ENCODE data around the gene ST8SIA2.

The ST8SIA2 gene

DNA sequence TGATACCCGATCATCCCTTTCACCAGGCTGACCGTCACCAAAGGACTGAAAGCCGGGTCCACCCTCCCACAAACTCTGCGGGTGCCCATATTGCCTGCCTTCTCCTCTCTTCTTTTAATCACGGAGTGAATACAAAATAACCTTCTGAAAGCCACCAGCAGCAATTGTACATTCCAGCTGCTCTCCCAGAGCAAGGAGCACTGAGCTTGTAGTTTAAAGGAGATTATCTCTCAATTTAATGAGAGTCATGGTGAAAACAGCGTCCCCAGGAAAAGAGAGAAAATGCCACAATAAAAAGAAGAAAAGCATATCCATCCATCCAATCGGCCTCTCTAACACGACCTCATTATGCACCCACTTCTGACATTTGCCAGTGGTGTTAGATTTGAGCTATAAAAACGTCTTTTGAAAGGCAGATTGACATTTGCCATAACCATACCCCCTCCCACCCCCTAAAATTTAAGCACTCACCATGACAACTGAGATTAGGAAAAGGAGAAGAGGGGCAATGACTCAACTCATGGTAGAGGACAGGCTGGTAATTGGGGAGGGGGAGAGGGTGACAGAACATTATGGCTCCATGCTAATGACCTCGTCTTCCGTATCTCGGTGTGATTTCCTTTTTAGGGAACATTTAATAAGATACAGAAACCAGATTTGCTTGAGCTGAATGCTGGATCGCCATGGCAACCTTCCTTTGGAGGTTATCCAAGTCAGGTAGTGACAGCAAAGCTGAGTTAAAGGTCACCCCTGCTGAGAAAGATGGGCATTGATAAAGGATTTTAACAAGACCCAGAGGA, 106.2 kb downstream of the ST8SIA2 start:
- DNase-seq: no peak

DNA sequence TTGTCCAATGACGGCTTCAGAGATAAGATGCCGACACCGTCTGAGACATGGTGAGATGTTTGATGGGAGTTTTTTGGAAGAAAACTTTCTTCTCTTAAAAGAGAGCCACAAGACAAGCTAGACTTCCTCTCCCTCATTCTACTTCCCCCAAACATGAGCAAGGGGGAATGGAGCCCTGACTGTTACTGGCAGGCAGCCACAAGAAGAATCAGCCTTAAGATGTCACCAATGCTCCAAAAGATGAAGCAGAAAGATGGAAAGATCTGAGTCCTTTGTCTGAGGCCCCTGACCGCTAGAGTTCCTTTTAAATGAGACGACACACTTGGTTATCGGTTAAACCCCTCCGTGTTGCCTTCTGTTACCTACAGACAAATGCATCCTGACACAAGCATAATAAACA, 108.7 kb downstream of the ST8SIA2 start:
- no peak for DNase-seq

DNA sequence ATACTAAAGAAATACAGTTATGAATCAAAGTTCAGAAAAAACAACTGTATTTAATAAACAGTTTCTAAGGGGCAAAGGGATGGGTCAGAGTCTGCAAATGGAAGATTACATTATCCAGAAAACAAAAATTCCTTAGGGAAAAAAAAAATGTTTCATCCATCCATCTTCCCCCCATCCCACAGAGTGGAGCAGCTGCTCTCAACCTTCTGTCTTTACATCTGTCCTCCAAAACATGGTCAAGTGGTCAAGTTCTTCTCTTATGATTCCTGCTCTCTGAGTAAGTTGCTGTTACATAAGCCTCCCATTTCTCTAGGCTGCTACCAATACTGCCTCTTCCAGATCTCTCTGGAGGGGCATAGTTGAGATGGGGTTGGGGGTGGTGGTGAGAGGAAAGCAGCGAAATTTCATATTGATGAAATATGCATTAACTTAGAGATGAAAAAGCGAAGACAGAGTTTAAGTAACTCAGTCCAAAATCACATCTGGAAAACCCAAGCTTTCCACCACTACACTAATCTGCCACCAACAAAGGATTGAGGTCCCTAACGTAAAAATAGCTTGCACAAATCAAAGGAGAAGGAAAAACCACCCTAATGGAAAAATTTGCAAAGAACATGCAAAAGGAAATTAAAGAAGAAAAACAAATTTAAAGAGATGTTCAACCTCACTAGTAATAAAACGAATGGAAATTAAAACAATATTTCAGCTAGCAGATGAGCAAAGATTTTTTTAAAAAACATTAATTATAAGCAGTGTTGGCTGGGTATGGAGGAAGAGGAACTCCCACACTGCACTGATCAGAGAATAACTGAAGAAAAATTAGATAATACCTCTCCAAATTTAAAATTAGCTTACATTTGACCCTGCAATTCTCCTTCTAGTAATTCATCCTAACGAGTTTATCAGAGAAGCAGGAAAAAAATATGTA, 109.5 kb downstream of the ST8SIA2 start:
- DNase-seq: no peak

DNA sequence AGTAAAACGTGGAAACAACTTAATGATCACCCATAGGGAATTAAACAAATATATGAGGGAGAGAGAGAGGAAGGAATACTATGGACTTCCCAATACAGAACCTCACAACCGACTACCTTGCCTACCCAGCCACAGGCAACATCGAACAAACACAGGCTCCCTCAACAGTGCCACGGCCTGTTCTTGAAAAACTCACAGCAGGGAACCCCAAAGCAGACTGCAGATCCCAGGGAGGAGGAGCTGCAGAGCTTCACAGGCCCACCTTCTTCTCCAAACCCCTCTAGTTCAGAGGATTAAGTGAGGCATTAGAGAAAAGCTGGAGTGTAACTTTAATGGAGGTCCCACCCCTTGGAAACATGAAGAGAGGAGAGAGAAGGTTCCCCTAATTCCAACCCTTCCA, 110.2 kb downstream of the ST8SIA2 start:
- no peak for DNase-seq

DNA sequence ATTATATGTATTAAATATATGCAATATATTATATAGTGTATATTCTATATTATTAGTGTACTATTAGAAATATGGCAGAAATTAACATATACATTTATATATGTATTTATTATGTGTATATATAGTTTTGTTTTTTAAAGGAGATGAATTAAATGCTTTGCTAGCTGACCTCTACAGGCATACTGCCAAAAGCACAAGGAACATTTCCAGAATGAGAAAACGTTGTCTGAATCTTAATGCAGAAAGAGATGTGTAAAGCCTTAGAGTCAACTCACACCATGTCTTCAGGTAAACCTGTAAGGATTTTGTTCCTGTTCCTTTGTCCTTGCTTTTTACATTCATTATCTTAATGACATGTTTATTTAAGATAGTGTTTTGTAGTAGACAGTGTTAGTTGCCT, 111.9 kb downstream of the ST8SIA2 start:
- no peak for DNase-seq

DNA sequence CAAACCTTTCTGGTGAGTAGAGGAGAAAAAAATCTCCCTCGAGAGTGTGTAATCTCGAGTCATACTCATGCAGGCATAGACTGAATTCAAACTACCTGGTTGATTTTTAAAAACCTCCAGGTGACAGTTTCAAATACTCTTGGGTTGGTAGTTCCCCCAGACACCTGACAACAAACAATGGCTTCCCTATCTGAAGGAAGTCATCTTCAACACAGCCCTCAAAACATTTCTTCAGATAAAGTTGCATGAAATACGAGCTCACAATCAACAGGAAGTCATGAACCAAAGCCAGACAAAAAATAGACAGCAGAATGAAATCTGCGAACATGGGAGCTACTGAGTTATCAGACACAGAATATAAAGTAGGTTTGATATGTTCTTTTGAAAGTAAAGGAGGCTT, 112.8 kb downstream of the ST8SIA2 start:
- DNase-seq: no peak

DNA sequence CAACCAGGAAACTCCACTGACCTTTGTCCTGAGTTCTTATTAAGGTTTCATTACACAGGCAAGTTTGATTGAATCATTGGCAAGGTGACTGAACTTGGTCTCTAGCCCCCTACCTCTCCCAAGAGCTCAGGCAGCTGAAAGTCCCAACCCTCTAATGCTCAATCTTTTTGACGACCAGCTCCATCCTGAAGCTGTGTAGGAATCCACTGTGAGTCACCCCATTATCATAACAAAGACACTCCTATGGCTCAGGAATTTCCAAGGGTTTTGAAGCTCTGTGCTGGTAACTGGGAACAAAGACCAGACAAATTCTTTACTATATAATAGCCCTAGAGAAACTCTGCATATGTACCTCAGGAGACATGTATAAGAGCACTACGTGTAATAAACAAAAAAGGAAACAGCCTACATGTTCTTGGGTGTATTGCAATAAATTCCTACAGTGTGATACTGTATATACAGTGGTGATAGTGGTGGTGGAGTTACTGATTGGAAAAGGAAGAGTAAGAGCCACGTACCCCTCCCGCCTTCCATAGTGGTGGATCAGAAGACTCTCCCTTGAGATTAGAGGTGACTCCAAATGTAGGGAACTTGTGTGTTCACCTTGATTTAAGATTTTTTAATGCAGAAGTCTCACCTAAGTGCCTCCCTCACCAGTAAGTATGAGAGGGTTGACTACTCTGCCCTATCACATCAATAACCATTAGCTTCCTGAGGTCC, 116.6 kb downstream of the ST8SIA2 start:
- DNase-seq: no peak
